HepG2 (cell line): ENCODE measurements around the gene NBEA. TPM values are rescaled to one million over a fixed set of nuclear protein-coding genes. Genes with fewer than 3 reads are reported as not detected.

Source experiments
- ATAC-seq: fragments of 200-7000 bp; cut with Tn5 transposase; 3 replicates; pipeline ENCODE4 v1.9.1; 2020; ENCODE audit warnings: mild to moderate bottlenecking, moderate library complexity
- BruUV-seq: library from RNA; stranded (reverse); fragments of 400-500 nt; replicated peaks from 2 replicates; lab custom pipeline; 2021; lab: Mats Ljungman, UMichigan
- CTCF ChIA-PET: fragments of 300-600 bp; formaldehyde crosslinking; extraction: SDS; loops from one replicate; lab custom pipeline; 2021; ENCODE audit warnings: low total read pairs, inconsistent platforms, low intra/inter-chr PET ratio; lab: Yijun Ruan, JAX
- POLR2A ChIA-PET: fragments of 350-600 bp; sonication (Branson Sonifier 250); formaldehyde crosslinking; loops from one replicate; lab custom pipeline; 2020; ENCODE audit warnings: antibody characterized with exemption, inconsistent platforms; lab: Yijun Ruan, JAX
- DNase-seq: peaks from one replicate; pipeline ENCODE4 v3.0.0-alpha.2; 2015; ENCODE audit warnings: low spot score
- FAIRE-seq: peaks from 3 replicates; lab custom pipeline; 2011; peaks lifted over from hg19 to GRCh38; lab: Jason Lieb, UNC
- H2AFZ ChIP-seq: one replicate; pipeline ENCODE4 v1.6.1; 2011; ENCODE audit warnings: low read length, inconsistent platforms
- H3K27ac ChIP-seq: fragments of 300-600 bp; 3 replicates; pipeline ENCODE4 v1.8.0; 2011; ENCODE audit warnings: mixed run types, mild to moderate bottlenecking, mixed read lengths, low read length, inconsistent platforms; ENCODE audit not compliant: insufficient read depth; ENCODE audit errors: extremely low read length
- H3K27me3 ChIP-seq, 2 experiments: fragments of 200-600 bp in 1 of 2; 2 replicates in 1 of 2; 3 replicates in 1 of 2; pipeline versions ENCODE4 v1.6.0 to v1.8.0; 2011; ENCODE audit warnings: low read length in 2 of 2, mild to moderate bottlenecking in 2 of 2, moderate library complexity in 2 of 2, inconsistent platforms in 1 of 2; ENCODE audit not compliant: insufficient read depth in 2 of 2, control insufficient read depth in 1 of 2
- H3K36me3 ChIP-seq, 2 experiments: fragments of 200-600 bp in 1 of 2; replicated peaks in 1 of 2; 2 replicates in 1 of 2; 3 replicates in 1 of 2; pipeline versions ENCODE4 v1.5.1 to v1.8.0; 2011; ENCODE audit warnings: low read length in 2 of 2, inconsistent platforms in 1 of 2; ENCODE audit not compliant: insufficient read depth in 2 of 2, control insufficient read depth in 1 of 2
- H3K4me1 ChIP-seq: 2 replicates; pipeline ENCODE4 v1.5.1; 2012; ENCODE audit warnings: low read length, inconsistent platforms; ENCODE audit not compliant: insufficient read depth
- H3K4me2 ChIP-seq: 2 replicates; pipeline ENCODE4 v1.6.0; 2011; ENCODE audit warnings: low read depth, low read length, inconsistent platforms
- H3K4me3 ChIP-seq, 3 experiments: fragments of 200-600 bp in 1 of 3; sonication (generic), shearing (Covaris generic) in 1 of 3; replicated peaks in 1 of 3; 2 replicates each; pipeline ENCODE4 v1.5.1; 2011 to 2016; ENCODE audit warnings: low read length in 3 of 3, inconsistent platforms in 2 of 3, low read depth in 2 of 3, mild to moderate bottlenecking in 2 of 3, control low read depth in 1 of 3, mixed read lengths in 1 of 3; ENCODE audit not compliant: insufficient read depth in 1 of 3
- H3K79me2 ChIP-seq: one replicate; pipeline ENCODE4 v1.6.1; 2011; ENCODE audit warnings: low read length, inconsistent platforms; ENCODE audit not compliant: insufficient read depth
- H3K9ac ChIP-seq: 2 replicates; pipeline ENCODE4 v1.6.0; 2011; ENCODE audit warnings: mild to moderate bottlenecking, low read depth, low read length, inconsistent platforms; ENCODE audit not compliant: insufficient read depth
- H3K9me3 ChIP-seq: 2 replicates; pipeline ENCODE4 v1.5.1; 2012; ENCODE audit warnings: mild to moderate bottlenecking, low read length
- H4K20me1 ChIP-seq: 2 replicates; pipeline ENCODE4 v1.6.0; 2011; ENCODE audit warnings: inconsistent platforms, mild to moderate bottlenecking, low read length, moderate library complexity; ENCODE audit not compliant: insufficient read depth
- ARNT ChIP-seq: fragments of 450-650 bp; IDR thresholded peaks from 2 replicates; pipeline ENCODE4 v1.6.1; 2017
- CEBPB ChIP-seq: IDR thresholded peaks from 2 replicates; pipeline ENCODE4 v1.6.1; 2011; ENCODE audit warnings: low read depth, low read length, improper control_type of control experiment, borderline replicate concordance
- DMAP1 ChIP-seq: IDR thresholded peaks from 2 replicates; pipeline ENCODE4 v1.6.1; 2016
- ELF4 ChIP-seq: sonication (generic); formaldehyde crosslinking; IDR thresholded peaks from 2 replicates; pipeline ENCODE4 v1.5.0; 2020; ENCODE audit warnings: missing genetic modification reagents, mild to moderate bottlenecking, moderate library complexity, borderline replicate concordance
- GZF1 ChIP-seq: sonication (generic); formaldehyde crosslinking; IDR thresholded peaks from 2 replicates; pipeline ENCODE4 v1.5.1; 2020; ENCODE audit warnings: mild to moderate bottlenecking, missing genetic modification reagents
- JUNB ChIP-seq: sonication (generic); formaldehyde crosslinking; IDR thresholded peaks from 2 replicates; pipeline ENCODE4 v1.8.0; 2022; ENCODE audit warnings: missing genetic modification reagents, mild to moderate bottlenecking, borderline replicate concordance
- KDM2A ChIP-seq: sonication (generic); formaldehyde crosslinking; IDR thresholded peaks from 2 replicates; pipeline ENCODE4 v1.4.0; 2020; ENCODE audit warnings: low read depth, missing genetic modification reagents, borderline replicate concordance
- MXD4 ChIP-seq: IDR thresholded peaks from 2 replicates; pipeline ENCODE4 v1.6.1; 2016; ENCODE audit warnings: mild to moderate bottlenecking, missing biosample characterization, missing genetic modification reagents
- NR2F1 ChIP-seq, 2 experiments: fragments of 450-650 bp in 1 of 2; formaldehyde crosslinking in 1 of 2; IDR thresholded peaks; 2 replicates each; pipeline versions ENCODE4 v1.5.0 to v1.6.1; 2016 to 2020; ENCODE audit warnings: mild to moderate bottlenecking in 1 of 2, missing compliant biosample characterization in 1 of 2, missing genetic modification reagents in 1 of 2, moderate library complexity in 1 of 2
- ZBTB34 ChIP-seq: sonication (generic); formaldehyde crosslinking; IDR thresholded peaks from 2 replicates; pipeline ENCODE4 v1.8.0; 2022; ENCODE audit warnings: mild to moderate bottlenecking, missing genetic modification reagents
- ZNF256 ChIP-seq: sonication (generic); formaldehyde crosslinking; conservative IDR thresholded peaks from 2 replicates; pipeline ENCODE4 v1.4.0; 2020; ENCODE audit warnings: missing genetic modification reagents
- ZNF790 ChIP-seq: sonication (generic); formaldehyde crosslinking; IDR thresholded peaks from 2 replicates; pipeline ENCODE4 v1.8.0; 2022; ENCODE audit warnings: missing genetic modification reagents, mild to moderate bottlenecking, borderline replicate concordance
- WGBS: methylation state at CpG from one replicate; pipeline ENCODE4 v1.1.6; 2017; ENCODE audit warnings: low lambda C conversion rate; 5-methylcytosine and 5-hydroxymethylcytosine counted together
- in situ Hi-C: cut with HindIII; loops from 2 replicates; pipeline ENCODE4 v1.10.0; 2017; ENCODE audit warnings: low pct_unique_long_range_greater_than_20kb; ENCODE audit not compliant: extremely low pct_ligation_motif_present
- intact Hi-C: fragments of 100-400 bp; cut with micrococcal nuclease; formaldehyde crosslinking; loops from one replicate; pipeline ENCODE4 v1.10.0; 2022; ENCODE audit not compliant: unreplicated experiment
- polyA plus RNA-seq, 8 experiments: library from polyadenylated mRNA; depleted of rRNA in 3 of 8; stranded (reverse) in 7 of 8; unstranded in 1 of 8; fragments of >200 nt; fragmentation: Illumina TruSeq in 4 of 8; extraction: Trizol in 4 of 8; gene quantifications; 2 replicates each; pipeline versions ENCODE4 v1.2.1 to v1.2.3, GENCODE V29; 2011 to 2016; ENCODE audit warnings: low read depth in 4 of 8, missing spikeins in 1 of 8, mixed read lengths in 1 of 8; ENCODE audit not compliant: insufficient read depth in 1 of 8
- total RNA-seq, 5 experiments: library from RNA; depleted of rRNA; stranded (reverse); fragments of >200 nt; fragmentation: Illumina TruSeq; extraction: Trizol; gene quantifications; 2 replicates each; pipeline ENCODE4 v1.2.3, GENCODE V29; 2016; ENCODE audit warnings: low read depth in 1 of 5
- TF ChIP-seq, protein P1 (sequence below): sonication (generic); formaldehyde crosslinking; IDR thresholded peaks from 2 replicates; pipeline ENCODE4 v1.4.0; 2020; ENCODE audit warnings: missing genetic modification reagents

The NBEA gene
- total and polyA plus RNA-seq, 2 of the 13 experiments (the other 11 are each of a cell fraction or from before 2014, with no cell fraction given): 2.7 to 2.8 TPM

DNA sequence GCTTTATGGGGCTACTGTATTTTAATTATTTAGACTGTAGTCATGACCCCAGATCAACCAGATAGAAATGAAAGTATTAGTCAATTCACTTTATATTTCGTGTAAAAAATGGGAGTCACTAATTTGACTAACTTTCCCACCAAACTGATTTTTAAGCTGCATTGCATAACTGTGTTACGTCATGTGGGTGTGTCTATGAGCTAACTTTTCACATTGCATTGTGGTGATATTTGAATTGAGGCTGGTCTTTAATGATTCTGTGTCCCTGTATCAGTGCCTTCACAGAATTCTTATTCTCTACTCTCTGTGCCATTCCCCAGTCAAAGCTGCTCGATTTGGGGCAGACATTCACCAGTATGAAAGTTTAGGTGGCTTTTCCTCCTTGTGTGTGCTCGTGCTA is 707.1 kb downstream of the NBEA start:
- Histone ChIP-seq H3K4me3 (no peak overlapping the region), H3K79me2 (no peaks in the 10 kb centered on the region), H3K4me1 (no peaks in the 10 kb centered on the region), H3K9ac (no peak overlapping the region), H3K27me3 (no peaks in the 10 kb centered on the region; a peak in 1 of 5 replicates), H2AFZ (no peak overlapping the region), H3K36me3 (no peaks in the 10 kb centered on the region), H3K4me2 (no peak overlapping the region), H4K20me1 (no peaks in the 10 kb centered on the region), H3K9me3 (no peaks in the 10 kb centered on the region), H3K27ac (no peak overlapping the region)
- intact Hi-C loops (no loop called here), in situ Hi-C loops (no loop called here)
- no peak for DNase-seq
- CTCF ChIA-PET: no interaction called here
- POLR2A ChIA-PET: no interaction called here
- no TSS peak for BruUV-seq
- TF ChIP-seq ELF4: no peak
- TF ChIP-seq CEBPB: peak; percentile 5; the same call in 1 of the 2 replicates
- no peak for ATAC-seq
- WGBS: 44% methylated on average over 4 of the region's 4 CpGs
- no peak for FAIRE-seq

DNA sequence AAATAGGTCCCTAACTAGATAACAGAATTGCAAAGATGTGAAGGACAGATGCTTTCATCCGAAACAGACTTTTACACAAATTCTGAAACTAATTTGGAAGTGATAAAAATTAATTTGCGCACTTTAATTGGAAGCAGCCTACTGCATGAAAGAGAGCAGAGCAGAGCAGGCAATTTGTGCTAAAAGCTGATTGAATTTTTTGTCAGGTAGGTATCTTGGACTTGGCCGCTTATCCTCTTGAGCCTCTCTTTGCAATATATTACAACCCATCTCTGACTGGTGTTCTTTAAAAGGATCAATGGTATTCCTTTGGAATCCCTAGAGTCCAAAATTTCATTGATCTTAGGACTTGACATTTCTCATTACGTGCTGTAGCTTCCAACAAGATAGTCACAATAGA is 717.7 kb downstream of the NBEA start:
- Histone ChIP-seq H3K27ac (no peak overlapping the region), H3K9ac (no peak overlapping the region), H3K27me3 (no peaks in the 10 kb centered on the region), H3K4me2 (no peak overlapping the region), H3K36me3 (no peaks in the 10 kb centered on the region), H3K9me3 (no peaks in the 10 kb centered on the region), H4K20me1 (no peaks in the 10 kb centered on the region), H3K79me2 (no peaks in the 10 kb centered on the region), H3K4me3 (no peak overlapping the region), H2AFZ (no peak overlapping the region), H3K4me1 (no peaks in the 10 kb centered on the region)
- no peak for FAIRE-seq
- no peak for ATAC-seq
- CTCF ChIA-PET: no interaction called here
- BruUV-seq: no TSS peak
- DNase-seq: no peak
- POLR2A ChIA-PET: no interaction called here
- intact Hi-C loops: no loop called here
- 54% methylated on average over 4 of the region's 4 CpGs for WGBS
- in situ Hi-C loops: no loop called here
- TF ChIP-seq KDM2A: no peak
- TF ChIP-seq ZNF790 (CRISPR knock-in tag): no peak
- TF ChIP-seq ZBTB34: no peak
- no peak for TF ChIP-seq ZNF256 (CRISPR knock-in tag)
- no peak for TF ChIP-seq JUNB (CRISPR knock-in tag)
- no peak for TF ChIP-seq ARNT
- no peak for TF ChIP-seq DMAP1 (CRISPR knock-in tag)
- TF ChIP-seq, protein P1, sequence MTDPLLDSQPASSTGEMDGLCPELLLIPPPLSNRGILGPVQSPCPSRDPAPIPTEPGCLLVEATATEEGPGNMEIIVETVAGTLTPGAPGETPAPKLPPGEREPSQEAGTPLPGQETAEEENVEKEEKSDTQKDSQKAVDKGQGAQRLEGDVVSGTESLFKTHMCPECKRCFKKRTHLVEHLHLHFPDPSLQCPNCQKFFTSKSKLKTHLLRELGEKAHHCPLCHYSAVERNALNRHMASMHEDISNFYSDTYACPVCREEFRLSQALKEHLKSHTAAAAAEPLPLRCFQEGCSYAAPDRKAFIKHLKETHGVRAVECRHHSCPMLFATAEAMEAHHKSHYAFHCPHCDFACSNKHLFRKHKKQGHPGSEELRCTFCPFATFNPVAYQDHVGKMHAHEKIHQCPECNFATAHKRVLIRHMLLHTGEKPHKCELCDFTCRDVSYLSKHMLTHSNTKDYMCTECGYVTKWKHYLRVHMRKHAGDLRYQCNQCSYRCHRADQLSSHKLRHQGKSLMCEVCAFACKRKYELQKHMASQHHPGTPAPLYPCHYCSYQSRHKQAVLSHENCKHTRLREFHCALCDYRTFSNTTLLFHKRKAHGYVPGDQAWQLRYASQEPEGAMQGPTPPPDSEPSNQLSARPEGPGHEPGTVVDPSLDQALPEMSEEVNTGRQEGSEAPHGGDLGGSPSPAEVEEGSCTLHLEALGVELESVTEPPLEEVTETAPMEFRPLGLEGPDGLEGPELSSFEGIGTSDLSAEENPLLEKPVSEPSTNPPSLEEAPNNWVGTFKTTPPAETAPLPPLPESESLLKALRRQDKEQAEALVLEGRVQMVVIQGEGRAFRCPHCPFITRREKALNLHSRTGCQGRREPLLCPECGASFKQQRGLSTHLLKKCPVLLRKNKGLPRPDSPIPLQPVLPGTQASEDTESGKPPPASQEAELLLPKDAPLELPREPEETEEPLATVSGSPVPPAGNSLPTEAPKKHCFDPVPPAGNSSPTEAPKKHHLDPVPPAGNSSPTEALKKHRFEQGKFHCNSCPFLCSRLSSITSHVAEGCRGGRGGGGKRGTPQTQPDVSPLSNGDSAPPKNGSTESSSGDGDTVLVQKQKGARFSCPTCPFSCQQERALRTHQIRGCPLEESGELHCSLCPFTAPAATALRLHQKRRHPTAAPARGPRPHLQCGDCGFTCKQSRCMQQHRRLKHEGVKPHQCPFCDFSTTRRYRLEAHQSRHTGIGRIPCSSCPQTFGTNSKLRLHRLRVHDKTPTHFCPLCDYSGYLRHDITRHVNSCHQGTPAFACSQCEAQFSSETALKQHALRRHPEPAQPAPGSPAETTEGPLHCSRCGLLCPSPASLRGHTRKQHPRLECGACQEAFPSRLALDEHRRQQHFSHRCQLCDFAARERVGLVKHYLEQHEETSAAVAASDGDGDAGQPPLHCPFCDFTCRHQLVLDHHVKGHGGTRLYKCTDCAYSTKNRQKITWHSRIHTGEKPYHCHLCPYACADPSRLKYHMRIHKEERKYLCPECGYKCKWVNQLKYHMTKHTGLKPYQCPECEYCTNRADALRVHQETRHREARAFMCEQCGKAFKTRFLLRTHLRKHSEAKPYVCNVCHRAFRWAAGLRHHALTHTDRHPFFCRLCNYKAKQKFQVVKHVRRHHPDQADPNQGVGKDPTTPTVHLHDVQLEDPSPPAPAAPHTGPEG (CRISPR knock-in tag): no peak
- no peak for TF ChIP-seq MXD4
- no peak for TF ChIP-seq NR2F1 (CRISPR knock-in tag; IDR thresholded peaks at IDR 0.05)
- no peak for TF ChIP-seq GZF1 (CRISPR knock-in tag)
